Brain microvascular endothelial cell (primary cell): ENCODE results near the gene NRCAM.

Experiments used
- DNase-seq: peaks from one replicate; pipeline ENCODE4 v3.0.0-alpha.2; 2020
- H3K27ac ChIP-seq: fragments of 250-450 bp; sonication (Bioruptor Pico); 2 replicates; pipeline ENCODE4 v1.5.1; 2020; ENCODE audit warnings: mild to moderate bottlenecking, moderate library complexity
- H3K27me3 ChIP-seq: fragments of 250-450 bp; sonication (Bioruptor Pico); replicated peaks from 2 replicates; pipeline ENCODE4 v1.5.1; 2020; ENCODE audit warnings: mild to moderate bottlenecking
- H3K36me3 ChIP-seq: fragments of 250-450 bp; sonication (Bioruptor Pico); replicated peaks from 2 replicates; pipeline ENCODE4 v1.5.1; 2020; ENCODE audit warnings: mild to moderate bottlenecking
- H3K4me3 ChIP-seq: 2 replicates; pipeline ENCODE4 v1.5.1; 2011; ENCODE audit warnings: low read depth, mild to moderate bottlenecking, control low read depth, low read length, moderate library complexity
- CTCF ChIP-seq: IDR thresholded peaks from 2 replicates; pipeline ENCODE4 v1.5.1; 2011; ENCODE audit warnings: low read depth, mild to moderate bottlenecking, moderate library complexity, low read length, control low read depth, inconsistent platforms; ENCODE audit errors: missing control alignments
- in situ Hi-C: cut with HindIII; loops from 2 replicates; pipeline ENCODE4 v1.10.0; 2017; ENCODE audit warnings: low sequenced_read_pairs, low pct_ligation_motif_present

Gene NRCAM

DNA sequence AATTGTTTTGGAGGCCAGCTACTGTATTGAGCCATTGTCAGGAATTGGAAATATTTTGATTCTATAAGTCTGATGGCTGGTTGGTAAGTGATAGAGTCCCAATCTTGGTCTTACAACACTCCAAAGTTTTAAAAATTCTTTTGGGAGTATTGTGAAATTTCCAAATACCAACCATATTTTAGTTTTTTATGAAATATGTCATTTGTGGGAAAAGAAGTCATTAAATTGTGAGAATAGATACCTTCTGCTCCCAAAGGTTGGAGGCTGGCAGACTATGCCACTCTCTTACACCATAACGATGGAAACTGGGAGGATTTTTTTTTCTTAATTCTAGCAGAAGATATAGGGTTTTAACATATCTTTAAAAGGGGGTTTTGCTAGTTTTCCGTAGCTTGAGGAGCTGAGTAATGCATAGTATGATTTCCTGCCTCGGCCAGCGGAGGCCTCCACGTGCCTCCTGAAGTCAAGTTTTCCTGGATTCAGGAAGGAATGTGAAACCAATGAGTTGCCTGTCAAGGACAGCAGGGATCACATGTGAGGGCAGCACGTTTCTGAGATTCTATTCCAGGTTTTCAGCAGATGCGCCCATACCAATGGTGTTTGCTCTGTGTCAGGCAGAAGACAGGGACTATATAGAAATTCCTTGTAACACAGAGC, 233.9 kb downstream of the NRCAM start:
- DNase-seq: peak; percentile 40
- Histone ChIP-seq H3K36me3 (no peaks in the 10 kb centered on the region), H3K27me3 (no peaks in the 10 kb centered on the region), H3K27ac (peak overlapping the region; percentile 13), H3K4me3 (no peak overlapping the region)
- in situ Hi-C loops: no loop called here
- peak; percentile 21 for TF ChIP-seq CTCF

- no peaks in the 10 kb centered on the region for H3K36me3 ChIP-seq
- no peak overlapping the region for H3K4me3 ChIP-seq
- TF ChIP-seq CTCF: no peak
- H3K27me3 ChIP-seq: no peaks in the 10 kb centered on the region
- DNase-seq: peak; percentile 48
- H3K27ac ChIP-seq: no peak overlapping the region
- in situ Hi-C loops: no loop called here
Measured at GRCh38 chr7:108211382-108212201, 244.6 kb downstream of the NRCAM start.

DNA sequence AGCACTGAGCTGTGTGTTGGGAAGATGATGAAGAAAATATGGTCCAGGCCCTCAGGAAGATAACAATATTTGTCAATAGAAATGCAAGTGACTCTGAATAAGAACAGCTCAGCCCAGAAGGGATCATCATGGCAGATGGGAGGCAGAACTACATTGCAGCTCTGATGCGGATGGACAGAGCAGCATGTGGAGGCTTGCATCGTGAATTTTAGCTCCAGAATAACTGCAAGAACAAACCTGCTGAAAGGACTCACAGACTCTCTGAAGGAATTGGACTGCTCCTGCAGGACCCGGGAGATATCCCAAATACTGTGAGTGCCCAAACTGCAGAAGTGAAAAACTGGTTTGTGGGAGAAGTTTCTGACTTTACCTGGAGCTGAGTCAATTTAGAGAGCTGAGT, 245.4 kb downstream of the NRCAM start:
- Histone ChIP-seq H3K36me3 (no peaks in the 10 kb centered on the region), H3K27ac (no peak overlapping the region), H3K27me3 (no peaks in the 10 kb centered on the region), H3K4me3 (no peak overlapping the region)
- DNase-seq: no peak
- in situ Hi-C loops: no loop called here
- no peak for TF ChIP-seq CTCF

GRCh38 chr7:108205311-108205710, 250.9 kb downstream of the NRCAM start:
- H3K27me3 ChIP-seq: no peaks in the 10 kb centered on the region
- no peak for TF ChIP-seq CTCF
- in situ Hi-C loops: no loop called here
- no peak for DNase-seq
- H3K36me3 ChIP-seq: no peaks in the 10 kb centered on the region
- no peak overlapping the region for H3K27ac ChIP-seq
- no peak overlapping the region for H3K4me3 ChIP-seq

GRCh38 chr7:108204281-108204796, 251.9 kb downstream of the NRCAM start:
- no peak for DNase-seq
- Histone ChIP-seq H3K4me3 (no peak overlapping the region), H3K27ac (no peak overlapping the region), H3K36me3 (no peaks in the 10 kb centered on the region), H3K27me3 (no peaks in the 10 kb centered on the region)
- TF ChIP-seq CTCF: no peak
- in situ Hi-C loops: no loop called here
